Vagina (tissue), 2 donors: ENCODE data around the gene HLA-DMA.

Experiments
- POLR2A ChIP-seq, 2 donors: fragments of 450-650 bp; IDR thresholded peaks; one replicate each; pipeline ENCODE4 v1.6.1; 2017; ENCODE audit warnings: antibody characterized with exemption in 2 of 2, mild to moderate bottlenecking in 2 of 2, moderate library complexity in 2 of 2
- POLR2AphosphoS5 ChIP-seq, 2 donors: sonication (generic); formaldehyde crosslinking; IDR thresholded peaks; one replicate each; pipeline ENCODE4 v1.9.0; 2017; ENCODE audit warnings: antibody characterized with exemption in 2 of 2, mild to moderate bottlenecking in 2 of 2, low read depth in 1 of 2; ENCODE audit not compliant: insufficient read depth in 1 of 2

DNA sequence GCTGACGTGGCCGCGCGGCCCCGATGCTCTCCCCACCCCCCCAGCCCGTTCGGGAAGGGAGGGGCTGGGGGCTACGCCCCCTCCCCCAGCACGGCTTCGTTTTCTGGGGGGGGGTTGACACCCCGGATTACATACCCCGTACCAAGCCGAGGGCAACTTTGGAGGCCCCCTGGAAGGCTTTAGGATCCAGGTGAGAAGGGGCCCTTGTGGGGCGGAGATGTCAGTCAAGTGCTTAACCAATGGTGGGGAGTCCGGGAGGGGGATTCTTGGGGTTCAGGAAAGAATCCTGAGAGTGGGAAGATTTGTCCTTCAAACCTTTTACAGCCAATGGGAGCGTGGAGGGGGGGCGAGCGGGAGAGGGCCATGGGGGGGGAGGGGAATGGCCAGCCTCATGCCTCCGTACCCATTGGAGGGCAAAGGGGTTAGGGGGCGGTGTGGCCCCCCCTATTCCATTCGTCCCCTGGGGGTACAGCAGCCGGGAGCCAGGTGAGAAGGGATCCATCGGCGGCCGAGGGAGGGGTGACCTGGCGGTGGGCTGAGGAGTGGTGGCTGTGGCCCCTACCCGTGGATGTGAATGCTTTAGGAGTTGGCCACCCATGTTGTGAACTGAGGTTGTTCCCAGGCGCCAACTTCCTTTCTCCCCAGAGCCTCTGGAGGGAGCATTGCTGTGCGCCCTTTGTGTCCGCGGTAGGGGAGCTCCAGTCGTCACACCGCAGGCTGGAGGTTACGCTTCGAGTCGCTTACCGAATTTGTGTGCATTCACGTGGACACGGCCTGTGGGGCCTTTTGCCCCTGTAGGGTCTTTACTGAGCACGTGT lies 16.2 kb upstream of the HLA-DMA start:
- TF ChIP-seq POLR2AphosphoS5 (IDR thresholded peaks at IDR 0.05; ENCODE audit: insufficient read depth in 1 of 2, low read depth in 1 of 2): no peak
- no peak for TF ChIP-seq POLR2A (IDR thresholded peaks at IDR 0.05)
